ENCODE measurements around the gene BTG2.

- TF ChIP-seq POLR2A (IDR thresholded peaks at IDR 0.05; ENCODE audit: low read depth, low read length) (no peak), POLR2AphosphoS5 (IDR thresholded peaks at IDR 0.05; ENCODE audit: low read depth, low read length) (no peak), TAF1 (IDR thresholded peaks at IDR 0.05; ENCODE audit: low read depth, low read length) (no peak), PAX5 (IDR thresholded peaks at IDR 0.05; ENCODE audit: insufficient read depth, low read length, severe bottlenecking) (no peak)
Measured at GRCh38 chr1:203331224-203331623, 25.9 kb downstream of the BTG2 start.

Data from GM12891 (cell line).